Fibroblast of lung (primary cell): ENCODE data around the gene PFN3.

Experiments used
- EZH2 ChIP-seq: IDR thresholded peaks from 2 replicates; pipeline ENCODE4 v1.5.1; 2012; ENCODE audit warnings: low read length, control low read depth, mild to moderate bottlenecking; ENCODE audit errors: missing control alignments
- TF ChIP-seq, protein P1 (sequence below), 2 donors: IDR thresholded peaks in 1 of 2; conservative IDR thresholded peaks in 1 of 2; 1 replicate in 1 of 2; 2 replicates in 1 of 2; pipeline ENCODE4 v1.5.1; 2011 to 2012; ENCODE audit warnings: low read length in 2 of 2, control low read depth in 1 of 2, inconsistent platforms in 1 of 2, low read depth in 1 of 2, mild to moderate bottlenecking in 1 of 2

DNA sequence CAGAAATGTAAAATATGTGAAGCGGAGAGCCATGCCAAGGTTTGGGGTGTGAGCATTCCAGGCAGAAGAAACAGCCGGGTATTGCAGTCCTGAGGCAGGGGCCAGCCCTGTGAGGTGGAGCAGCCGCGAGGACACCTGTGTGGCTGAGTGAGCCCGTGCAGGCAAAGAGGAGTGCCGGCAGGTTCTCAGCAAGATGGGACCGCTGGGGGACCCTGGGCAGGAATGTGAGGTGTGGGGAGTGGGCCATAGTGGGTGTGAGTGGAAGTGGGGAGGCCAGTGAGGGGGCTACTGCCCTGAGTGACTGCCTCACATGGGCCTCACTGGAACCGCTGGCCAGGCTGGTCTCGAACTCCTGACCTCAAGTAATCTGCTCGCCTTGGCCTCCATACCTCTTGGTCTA lies 38.0 kb upstream of the PFN3 start:
- TF ChIP-seq, protein P1, sequence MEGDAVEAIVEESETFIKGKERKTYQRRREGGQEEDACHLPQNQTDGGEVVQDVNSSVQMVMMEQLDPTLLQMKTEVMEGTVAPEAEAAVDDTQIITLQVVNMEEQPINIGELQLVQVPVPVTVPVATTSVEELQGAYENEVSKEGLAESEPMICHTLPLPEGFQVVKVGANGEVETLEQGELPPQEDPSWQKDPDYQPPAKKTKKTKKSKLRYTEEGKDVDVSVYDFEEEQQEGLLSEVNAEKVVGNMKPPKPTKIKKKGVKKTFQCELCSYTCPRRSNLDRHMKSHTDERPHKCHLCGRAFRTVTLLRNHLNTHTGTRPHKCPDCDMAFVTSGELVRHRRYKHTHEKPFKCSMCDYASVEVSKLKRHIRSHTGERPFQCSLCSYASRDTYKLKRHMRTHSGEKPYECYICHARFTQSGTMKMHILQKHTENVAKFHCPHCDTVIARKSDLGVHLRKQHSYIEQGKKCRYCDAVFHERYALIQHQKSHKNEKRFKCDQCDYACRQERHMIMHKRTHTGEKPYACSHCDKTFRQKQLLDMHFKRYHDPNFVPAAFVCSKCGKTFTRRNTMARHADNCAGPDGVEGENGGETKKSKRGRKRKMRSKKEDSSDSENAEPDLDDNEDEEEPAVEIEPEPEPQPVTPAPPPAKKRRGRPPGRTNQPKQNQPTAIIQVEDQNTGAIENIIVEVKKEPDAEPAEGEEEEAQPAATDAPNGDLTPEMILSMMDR (conservative IDR thresholded peaks at IDR 0.05 in 1 of 2, IDR thresholded peaks at IDR 0.05 in 1 of 2; ENCODE audit: low read depth in 1 of 2, low read length in 2 of 2): no peak
- no peak for TF ChIP-seq EZH2
